Mesothelial cell of epicardium (in vitro differentiated cells): ENCODE data around the gene RAI1. TPM values are rescaled to one million over a fixed set of nuclear protein-coding genes. Genes with fewer than 3 reads are reported as not detected.

Source experiments
- DNase-seq, 2 experiments: peaks; one replicate each; pipeline ENCODE4 v3.0.0; 2021; ENCODE audit warnings: low spot score in 2 of 2; ENCODE audit not compliant: unreplicated experiment in 2 of 2
- H3K27ac Mint-ChIP-seq: 2 replicates; pipeline ENCODE4 v1.8.0; 2021; ENCODE audit warnings: mixed read lengths
- H3K27me3 Mint-ChIP-seq: 2 replicates; pipeline ENCODE4 v1.8.0; 2021; ENCODE audit warnings: low read depth, mixed read lengths
- H3K36me3 Mint-ChIP-seq: 2 replicates; pipeline ENCODE4 v1.8.0; 2021; ENCODE audit warnings: mixed read lengths
- H3K4me1 Mint-ChIP-seq: 2 replicates; pipeline ENCODE4 v1.8.0; 2021; ENCODE audit warnings: mixed read lengths
- H3K4me3 Mint-ChIP-seq: 2 replicates; pipeline ENCODE4 v1.8.0; 2021; ENCODE audit warnings: mild to moderate bottlenecking, moderate library complexity, mixed read lengths
- H3K9me3 Mint-ChIP-seq: 2 replicates; pipeline ENCODE4 v1.8.0; 2021; ENCODE audit warnings: mixed read lengths
- CTCF ChIP-seq: fragments of 200-600 bp; sonication (generic); IDR thresholded peaks from one replicate; pipeline ENCODE4 v1.5.0; 2021; ENCODE audit warnings: antibody characterized with exemption; ENCODE audit not compliant: unreplicated experiment
- total RNA-seq: library from RNA; stranded (reverse); gene quantifications from 3 replicates; pipeline ENCODE4 v1.2.1, GENCODE V29; 2021

Gene RAI1
- total RNA-seq, 1 donor from 2014 or later = 137 TPM

- H3K4me1 Mint-ChIP-seq = peaks cover 68% of the 10 kb centered on the region
- H3K36me3 Mint-ChIP-seq = peaks cover 6% of the 10 kb centered on the region
- no peak for DNase-seq
- no peaks in the 10 kb centered on the region for H3K27me3 Mint-ChIP-seq
- TF ChIP-seq CTCF = no peak
- H3K27ac Mint-ChIP-seq = peak overlapping the region; percentile 97
- peak overlapping the region; percentile 27 for H3K4me3 Mint-ChIP-seq
- no peaks in the 10 kb centered on the region for H3K9me3 Mint-ChIP-seq
Observed at GRCh38 chr17:17833658-17834357, 152.6 kb downstream of the RAI1 start.

GRCh38 chr17:17834974-17835373 lies 153.7 kb downstream of the RAI1 start:
- TF ChIP-seq CTCF = no peak
- Mint-ChIP-seq H3K36me3 (peaks cover 4% of the 10 kb centered on the region), H3K27me3 (no peaks in the 10 kb centered on the region), H3K4me3 (peak overlapping the region; percentile 90), H3K4me1 (peaks cover 72% of the 10 kb centered on the region), H3K9me3 (no peaks in the 10 kb centered on the region), H3K27ac (peak overlapping the region; percentile 97)
- DNase-seq = no peak

GRCh38 chr17:17835415-17836249 lies 154.4 kb downstream of the RAI1 start:
- H3K4me3 Mint-ChIP-seq = peak overlapping the region; percentile 90
- H3K36me3 Mint-ChIP-seq = peaks cover 4% of the 10 kb centered on the region
- DNase-seq = no peak
- TF ChIP-seq CTCF = no peak
- no peaks in the 10 kb centered on the region for H3K27me3 Mint-ChIP-seq
- peak overlapping the region; percentile 97 for H3K27ac Mint-ChIP-seq
- H3K4me1 Mint-ChIP-seq = peaks cover 72% of the 10 kb centered on the region
- H3K9me3 Mint-ChIP-seq = no peaks in the 10 kb centered on the region

GRCh38 chr17:17836250-17836817 lies 155.1 kb downstream of the RAI1 start:
- Mint-ChIP-seq H3K9me3 (no peaks in the 10 kb centered on the region), H3K27me3 (no peaks in the 10 kb centered on the region)

More at GRCh38 chr17:17836250-17836817, 155.1 kb downstream of the RAI1 start:
- H3K36me3 Mint-ChIP-seq = peaks cover 4% of the 10 kb centered on the region
- H3K4me1 Mint-ChIP-seq = peaks cover 72% of the 10 kb centered on the region
- TF ChIP-seq CTCF = no peak
- peak; percentile 92 to 97 for DNase-seq
- H3K27ac Mint-ChIP-seq = peak overlapping the region; percentile 97
- H3K4me3 Mint-ChIP-seq = peak overlapping the region; percentile 90
